HG03135 (cell line): ENCODE measurements around the gene POU3F1.
A peak's percentile ranks its signal among the peaks of the same experiment; 100 is the strongest.
"Not testable (repeated sequence)": the region's sequence is repeated elsewhere in the genome, so short reads cannot be mapped to it uniquely, and the experiment has no call there.

ENCODE experiments used
- ATAC-seq: cut with Tn5 transposase; IDR thresholded peaks from one replicate; pipeline ENCODE4 v1.9.1; 2021; ENCODE audit warnings: mild to moderate bottlenecking, moderate library complexity; ENCODE audit not compliant: unreplicated experiment

Gene POU3F1

DNA sequence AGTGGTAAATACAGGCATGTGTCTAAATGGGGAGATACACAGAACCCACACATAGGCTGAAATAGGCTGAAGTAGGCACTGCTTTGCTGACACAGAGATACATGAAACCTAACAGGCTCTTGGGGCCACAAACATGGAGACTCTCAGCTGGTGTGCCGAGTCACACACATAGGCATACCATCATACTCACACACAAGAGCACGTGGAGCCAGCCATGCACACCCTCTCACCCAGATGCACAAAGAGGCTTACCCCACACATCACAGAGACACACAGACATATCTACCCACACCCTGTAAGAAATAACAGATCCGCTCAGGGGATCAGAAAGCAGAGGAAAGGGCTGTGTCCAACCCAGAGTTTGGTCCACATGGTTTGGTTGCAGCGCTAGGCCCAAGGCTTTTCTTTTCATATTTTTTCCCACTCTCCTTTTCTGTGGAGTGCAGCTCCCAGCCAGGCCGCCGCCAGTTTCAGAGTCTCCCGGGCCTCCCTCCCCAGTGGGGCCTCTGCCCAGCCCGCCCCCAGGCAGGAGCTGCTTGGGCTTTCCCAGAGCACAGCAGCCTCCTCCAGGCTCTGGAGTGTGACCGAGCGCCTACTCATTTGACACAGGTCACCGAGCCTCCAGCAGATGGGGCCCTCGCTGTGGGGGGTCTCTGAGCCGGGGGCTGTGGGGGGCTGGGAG lies 3.9 kb upstream of the POU3F1 start:
- ATAC-seq, result no peak

DNA sequence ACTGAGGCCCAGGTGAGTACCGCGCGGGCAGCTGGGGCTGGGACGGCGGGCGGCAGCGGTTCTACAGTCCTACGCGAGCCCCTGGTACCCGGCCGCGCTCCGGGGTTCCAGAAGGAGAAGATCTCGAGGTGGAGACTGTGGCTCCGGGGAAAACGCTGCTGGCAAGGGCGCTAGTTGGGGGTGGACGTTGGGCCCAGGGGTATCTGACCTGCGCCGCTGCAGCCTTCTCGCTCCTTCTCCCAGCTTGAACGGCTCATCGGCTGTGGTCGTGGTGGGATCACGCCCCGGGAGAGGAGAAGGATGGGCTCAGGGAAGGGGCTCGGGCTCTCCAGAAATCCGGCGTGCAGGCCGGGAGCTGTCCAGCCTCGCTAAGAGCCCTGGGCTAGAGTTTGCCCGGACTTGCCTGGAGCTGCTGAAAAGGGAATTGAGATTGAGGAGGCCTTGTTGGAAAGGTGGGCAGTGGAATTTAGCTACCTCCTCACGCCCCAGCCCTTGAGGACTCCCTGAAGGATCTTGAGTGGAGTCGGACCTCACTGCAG lies 1.1 kb upstream of the POU3F1 start:
- ATAC-seq, result no peak

DNA sequence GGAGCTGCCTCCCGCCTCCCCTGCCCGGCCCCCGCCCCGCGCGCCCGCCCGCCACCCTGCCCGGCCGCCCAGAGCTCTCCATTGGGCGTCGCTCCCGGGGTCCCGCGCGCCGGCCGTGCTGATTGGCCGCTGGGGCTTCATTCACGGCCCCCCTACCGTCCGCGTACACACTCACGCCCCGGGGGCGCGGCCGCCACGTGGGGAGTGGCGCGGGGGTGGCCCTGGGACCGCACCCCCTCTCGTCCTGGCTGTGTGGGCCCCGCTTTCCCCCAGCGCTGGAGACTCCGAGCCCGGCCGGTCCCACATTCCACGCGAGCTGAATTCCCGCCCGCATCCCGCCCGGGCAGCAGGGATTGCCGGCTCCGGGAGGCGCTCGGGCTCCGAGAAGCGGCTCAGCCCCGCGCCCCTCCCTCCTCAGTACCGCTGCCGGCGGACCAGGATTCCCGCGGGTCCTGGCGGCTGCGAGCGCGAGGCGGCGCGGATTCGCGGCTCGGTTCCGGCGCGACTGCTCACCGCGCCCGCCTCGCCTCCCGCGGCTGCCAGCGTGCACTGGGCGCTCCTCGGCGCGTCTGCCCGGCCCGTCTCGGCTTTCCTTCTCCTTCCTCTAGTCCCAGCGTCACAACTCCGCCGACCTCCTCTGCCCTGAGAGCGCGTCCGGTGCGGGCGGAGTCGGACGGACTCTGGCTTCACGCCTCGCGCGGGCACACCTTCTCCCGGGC lies 450 bp upstream of the POU3F1 start:
- peak; percentile 64 for ATAC-seq

DNA sequence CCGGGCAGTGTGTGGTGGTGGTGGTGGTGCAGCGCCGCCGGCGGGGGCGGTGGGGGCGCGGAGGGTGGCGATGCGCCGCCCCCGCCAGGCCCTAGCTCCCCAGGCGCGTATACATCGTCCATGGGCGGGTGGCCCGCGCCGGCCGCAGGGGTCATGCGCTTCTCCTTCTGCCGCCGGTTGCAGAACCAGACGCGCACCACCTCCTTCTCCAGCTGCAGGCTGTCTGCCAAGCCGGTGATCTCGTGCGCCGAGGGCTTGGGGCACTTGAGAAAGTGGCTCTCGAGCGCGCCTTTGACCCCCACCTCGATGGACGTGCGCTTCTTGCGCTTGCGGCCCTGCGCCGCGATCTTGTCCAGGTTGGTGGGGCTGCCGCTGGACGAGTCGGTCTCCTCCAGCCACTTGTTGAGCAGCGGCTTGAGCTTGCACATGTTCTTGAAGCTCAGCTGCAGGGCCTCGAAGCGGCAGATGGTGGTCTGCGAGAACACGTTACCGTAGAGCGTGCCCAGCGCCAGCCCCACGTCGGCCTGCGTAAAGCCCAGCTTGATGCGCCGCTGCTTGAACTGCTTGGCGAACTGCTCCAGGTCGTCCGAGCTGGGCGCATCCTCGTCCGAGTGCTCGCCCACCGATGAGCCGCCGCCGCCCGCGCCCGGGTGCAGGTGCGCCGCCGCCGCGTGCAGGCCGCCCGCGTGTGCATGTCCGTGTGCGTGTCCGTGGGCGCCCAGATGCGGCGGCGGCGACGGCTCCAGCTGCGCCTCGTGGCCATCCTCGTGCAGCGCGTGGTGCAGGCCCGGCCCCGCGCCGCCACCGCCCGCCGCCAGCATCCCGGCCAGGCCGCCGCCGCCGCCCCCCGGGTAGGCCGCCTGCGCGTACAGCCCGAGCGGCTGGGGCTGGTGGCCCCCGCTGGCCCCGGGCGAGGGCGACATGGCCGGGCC lies 926 bp downstream of the POU3F1 start:
- ATAC-seq, result no peak

GRCh38 chr1:38044221-38045215 lies 2.1 kb downstream of the POU3F1 start:
- ATAC-seq, result no peak

DNA sequence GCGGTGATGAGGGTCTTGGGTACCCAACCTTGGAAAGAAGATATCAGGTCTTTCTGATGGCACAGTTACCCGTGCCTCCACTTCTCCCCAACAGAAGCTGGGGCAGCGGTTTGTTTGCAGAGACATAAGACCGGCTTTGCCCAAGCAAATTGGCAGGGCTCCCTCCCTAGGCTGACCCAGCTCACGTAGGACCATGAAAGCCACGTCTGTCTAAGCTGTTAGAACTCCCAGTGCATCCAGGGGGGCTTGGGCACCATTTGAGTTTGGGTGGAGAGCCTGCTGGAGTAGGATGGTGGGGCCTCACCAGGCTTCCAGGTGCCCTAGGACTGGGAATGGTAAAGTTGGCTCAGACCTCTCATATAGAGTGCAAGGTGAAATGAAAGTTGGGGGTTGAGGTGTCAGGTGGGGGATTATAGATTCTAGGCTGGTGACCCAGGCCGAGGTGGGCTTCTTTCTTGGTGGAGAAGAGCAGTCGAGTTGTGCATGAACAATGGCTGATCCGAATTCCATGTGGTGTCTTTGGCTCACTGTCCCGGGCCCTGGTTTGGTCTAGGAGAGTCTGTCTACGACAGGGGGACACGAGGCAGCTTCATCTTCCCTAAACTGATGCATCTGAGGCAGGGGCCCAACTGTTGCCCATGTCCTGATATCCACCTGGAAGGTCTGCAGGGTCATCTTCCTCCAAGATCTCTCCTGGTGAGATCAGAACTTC lies 3.4 kb downstream of the POU3F1 start:
- ATAC-seq, result no peak

- no peak for ATAC-seq
Observed at GRCh38 chr1:38041936-38042834, 4.4 kb downstream of the POU3F1 start.

GRCh38 chr1:38039331-38040088 lies 7.1 kb downstream of the POU3F1 start:
- no peak for ATAC-seq

DNA sequence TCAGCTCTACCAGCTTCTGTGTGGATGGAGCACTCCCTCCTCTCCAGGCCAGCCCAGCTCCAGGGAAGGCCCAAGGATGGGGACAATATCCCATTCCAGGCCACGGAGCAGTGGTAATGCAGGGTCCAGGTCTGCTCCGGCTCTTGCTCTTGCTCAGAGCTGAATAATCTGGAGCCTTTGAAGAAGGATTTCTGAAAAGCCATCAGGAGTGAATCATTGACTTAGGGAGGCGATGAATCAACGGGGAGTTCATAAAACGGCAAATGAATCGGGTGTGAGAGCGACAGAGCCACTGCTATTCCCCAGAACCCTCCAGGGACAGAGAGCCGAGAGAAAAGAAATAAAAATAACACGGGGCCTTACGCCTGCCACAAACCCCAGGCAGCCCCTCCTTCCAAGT lies 7.7 kb downstream of the POU3F1 start:
- no peak for ATAC-seq

- ATAC-seq, result no peak
Observed at GRCh38 chr1:38037221-38037939, 9.2 kb downstream of the POU3F1 start.

DNA sequence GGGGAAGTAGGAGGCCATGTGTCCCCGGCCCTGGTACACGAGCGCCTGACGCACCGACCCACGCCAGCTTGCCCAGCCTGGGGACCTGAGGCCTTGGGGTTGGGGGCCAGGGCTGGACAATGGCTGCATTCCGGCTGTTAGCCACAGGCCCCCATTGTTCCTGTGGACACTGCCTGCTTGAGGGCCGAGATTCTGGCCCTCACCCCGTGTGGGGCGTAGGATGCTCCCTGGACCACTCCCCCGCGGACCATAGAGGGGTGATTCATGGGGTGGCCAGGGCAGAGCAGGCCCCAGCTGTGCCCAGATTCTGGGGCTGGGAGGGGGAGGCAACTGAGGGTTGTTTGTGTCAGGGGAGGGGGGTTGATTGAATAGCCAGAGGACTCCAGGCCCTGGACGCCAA lies 11.7 kb downstream of the POU3F1 start:
- ATAC-seq, result no peak

DNA sequence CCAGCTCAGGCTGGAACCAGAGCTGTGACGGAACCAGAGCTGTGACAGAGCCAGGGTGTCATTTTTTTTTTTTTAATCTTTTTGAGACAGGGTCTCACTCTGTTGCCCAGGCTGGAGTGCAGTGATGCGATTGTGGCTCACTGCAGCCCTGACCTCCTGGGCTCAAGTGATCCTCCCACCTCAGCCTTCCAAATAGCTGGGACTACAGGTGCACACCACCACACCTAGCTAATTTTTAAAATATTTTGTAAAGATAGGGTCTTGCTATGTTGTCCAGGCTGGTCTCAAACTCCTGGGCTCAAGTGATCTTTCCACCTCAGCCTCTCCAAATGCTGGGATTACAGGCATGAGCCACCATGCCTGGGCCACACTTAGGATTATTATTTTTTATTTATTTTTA lies 13.6 kb downstream of the POU3F1 start:
- ATAC-seq, result not testable (repeated sequence)

- no peak for ATAC-seq
Observed at GRCh38 chr1:38031513-38031866, 15.1 kb downstream of the POU3F1 start.

GRCh38 chr1:38030596-38031512 lies 15.7 kb downstream of the POU3F1 start:
- ATAC-seq, result no peak

GRCh38 chr1:38029685-38030511 lies 16.7 kb downstream of the POU3F1 start:
- no peak for ATAC-seq
